ENCODE measurements around the gene STAB1.

STAB1 gene, protein sequence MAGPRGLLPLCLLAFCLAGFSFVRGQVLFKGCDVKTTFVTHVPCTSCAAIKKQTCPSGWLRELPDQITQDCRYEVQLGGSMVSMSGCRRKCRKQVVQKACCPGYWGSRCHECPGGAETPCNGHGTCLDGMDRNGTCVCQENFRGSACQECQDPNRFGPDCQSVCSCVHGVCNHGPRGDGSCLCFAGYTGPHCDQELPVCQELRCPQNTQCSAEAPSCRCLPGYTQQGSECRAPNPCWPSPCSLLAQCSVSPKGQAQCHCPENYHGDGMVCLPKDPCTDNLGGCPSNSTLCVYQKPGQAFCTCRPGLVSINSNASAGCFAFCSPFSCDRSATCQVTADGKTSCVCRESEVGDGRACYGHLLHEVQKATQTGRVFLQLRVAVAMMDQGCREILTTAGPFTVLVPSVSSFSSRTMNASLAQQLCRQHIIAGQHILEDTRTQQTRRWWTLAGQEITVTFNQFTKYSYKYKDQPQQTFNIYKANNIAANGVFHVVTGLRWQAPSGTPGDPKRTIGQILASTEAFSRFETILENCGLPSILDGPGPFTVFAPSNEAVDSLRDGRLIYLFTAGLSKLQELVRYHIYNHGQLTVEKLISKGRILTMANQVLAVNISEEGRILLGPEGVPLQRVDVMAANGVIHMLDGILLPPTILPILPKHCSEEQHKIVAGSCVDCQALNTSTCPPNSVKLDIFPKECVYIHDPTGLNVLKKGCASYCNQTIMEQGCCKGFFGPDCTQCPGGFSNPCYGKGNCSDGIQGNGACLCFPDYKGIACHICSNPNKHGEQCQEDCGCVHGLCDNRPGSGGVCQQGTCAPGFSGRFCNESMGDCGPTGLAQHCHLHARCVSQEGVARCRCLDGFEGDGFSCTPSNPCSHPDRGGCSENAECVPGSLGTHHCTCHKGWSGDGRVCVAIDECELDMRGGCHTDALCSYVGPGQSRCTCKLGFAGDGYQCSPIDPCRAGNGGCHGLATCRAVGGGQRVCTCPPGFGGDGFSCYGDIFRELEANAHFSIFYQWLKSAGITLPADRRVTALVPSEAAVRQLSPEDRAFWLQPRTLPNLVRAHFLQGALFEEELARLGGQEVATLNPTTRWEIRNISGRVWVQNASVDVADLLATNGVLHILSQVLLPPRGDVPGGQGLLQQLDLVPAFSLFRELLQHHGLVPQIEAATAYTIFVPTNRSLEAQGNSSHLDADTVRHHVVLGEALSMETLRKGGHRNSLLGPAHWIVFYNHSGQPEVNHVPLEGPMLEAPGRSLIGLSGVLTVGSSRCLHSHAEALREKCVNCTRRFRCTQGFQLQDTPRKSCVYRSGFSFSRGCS (N-terminal part only)

DNA sequence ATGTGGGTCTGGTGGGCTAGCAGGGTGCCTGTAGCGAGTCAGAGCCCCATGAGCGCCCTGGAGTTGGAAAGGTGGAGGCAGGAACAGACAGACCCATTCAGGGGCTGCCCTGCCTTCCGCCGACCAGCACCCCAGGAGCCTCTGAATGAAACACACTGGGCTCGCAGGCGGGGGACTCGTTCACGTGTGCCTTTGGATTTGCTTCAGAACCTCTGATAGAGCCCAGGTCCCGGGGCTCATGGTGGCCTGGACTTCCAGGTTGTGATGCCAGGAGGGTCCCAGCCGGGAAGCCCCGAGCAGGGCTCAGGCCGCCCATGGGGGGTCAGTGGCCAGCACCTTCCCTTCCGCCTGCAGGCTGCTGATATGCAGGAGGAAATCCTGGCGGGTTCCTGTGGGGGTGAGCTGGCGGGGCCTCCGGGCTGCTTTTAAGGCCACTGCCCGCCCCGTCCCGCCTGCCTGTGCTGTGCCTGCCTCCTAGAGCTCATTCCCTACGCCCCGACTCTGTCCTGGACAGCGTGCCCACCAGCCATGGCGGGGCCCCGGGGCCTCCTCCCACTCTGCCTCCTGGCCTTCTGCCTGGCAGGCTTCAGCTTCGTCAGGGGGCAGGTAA, at the start of gene STAB1:
TSS of gene STAB1 (plus strand) at position 453 of the 610 bp plus-strand sequence. CDS start at position 529, 76 bp downstream.
- H3K4me3 ChIP-seq (replicated peaks; ENCODE audit: low read depth, low read length): no peak within 1 kb of the TSS
- DNase-seq (ENCODE audit: extremely low read depth, low read depth): no peak
- TF ChIP-seq, protein P1, sequence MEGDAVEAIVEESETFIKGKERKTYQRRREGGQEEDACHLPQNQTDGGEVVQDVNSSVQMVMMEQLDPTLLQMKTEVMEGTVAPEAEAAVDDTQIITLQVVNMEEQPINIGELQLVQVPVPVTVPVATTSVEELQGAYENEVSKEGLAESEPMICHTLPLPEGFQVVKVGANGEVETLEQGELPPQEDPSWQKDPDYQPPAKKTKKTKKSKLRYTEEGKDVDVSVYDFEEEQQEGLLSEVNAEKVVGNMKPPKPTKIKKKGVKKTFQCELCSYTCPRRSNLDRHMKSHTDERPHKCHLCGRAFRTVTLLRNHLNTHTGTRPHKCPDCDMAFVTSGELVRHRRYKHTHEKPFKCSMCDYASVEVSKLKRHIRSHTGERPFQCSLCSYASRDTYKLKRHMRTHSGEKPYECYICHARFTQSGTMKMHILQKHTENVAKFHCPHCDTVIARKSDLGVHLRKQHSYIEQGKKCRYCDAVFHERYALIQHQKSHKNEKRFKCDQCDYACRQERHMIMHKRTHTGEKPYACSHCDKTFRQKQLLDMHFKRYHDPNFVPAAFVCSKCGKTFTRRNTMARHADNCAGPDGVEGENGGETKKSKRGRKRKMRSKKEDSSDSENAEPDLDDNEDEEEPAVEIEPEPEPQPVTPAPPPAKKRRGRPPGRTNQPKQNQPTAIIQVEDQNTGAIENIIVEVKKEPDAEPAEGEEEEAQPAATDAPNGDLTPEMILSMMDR (IDR thresholded peaks at IDR 0.05; ENCODE audit: low read depth, low read length, missing control alignments): no peak

DNA sequence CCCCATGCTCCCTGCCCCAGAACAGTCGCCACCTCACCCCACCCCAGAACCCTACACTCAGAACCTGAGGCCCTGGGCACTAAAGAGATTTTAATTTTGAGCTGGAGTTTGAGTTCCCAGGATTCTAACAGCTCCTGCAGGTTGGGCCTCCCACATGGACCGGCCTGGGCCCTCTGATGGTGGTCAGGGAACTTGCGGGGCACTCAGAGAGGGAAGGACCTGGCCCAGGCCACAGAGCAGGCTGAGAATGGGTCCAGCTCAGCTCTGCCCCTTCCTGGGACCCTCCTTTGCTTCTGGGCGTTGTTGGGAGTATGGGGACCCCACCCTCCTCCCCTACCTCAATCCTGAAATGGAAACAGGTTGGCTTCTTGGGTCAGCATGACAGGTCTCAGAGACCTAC, 49.1 kb upstream of the STAB1 start:
- no peak for DNase-seq (ENCODE audit: extremely low read depth, low read depth)
- no peak overlapping the region for H3K4me3 ChIP-seq (replicated peaks; ENCODE audit: low read depth, low read length)
- TF ChIP-seq, protein P1 (IDR thresholded peaks at IDR 0.05; ENCODE audit: low read depth, low read length, missing control alignments): no peak

DNA sequence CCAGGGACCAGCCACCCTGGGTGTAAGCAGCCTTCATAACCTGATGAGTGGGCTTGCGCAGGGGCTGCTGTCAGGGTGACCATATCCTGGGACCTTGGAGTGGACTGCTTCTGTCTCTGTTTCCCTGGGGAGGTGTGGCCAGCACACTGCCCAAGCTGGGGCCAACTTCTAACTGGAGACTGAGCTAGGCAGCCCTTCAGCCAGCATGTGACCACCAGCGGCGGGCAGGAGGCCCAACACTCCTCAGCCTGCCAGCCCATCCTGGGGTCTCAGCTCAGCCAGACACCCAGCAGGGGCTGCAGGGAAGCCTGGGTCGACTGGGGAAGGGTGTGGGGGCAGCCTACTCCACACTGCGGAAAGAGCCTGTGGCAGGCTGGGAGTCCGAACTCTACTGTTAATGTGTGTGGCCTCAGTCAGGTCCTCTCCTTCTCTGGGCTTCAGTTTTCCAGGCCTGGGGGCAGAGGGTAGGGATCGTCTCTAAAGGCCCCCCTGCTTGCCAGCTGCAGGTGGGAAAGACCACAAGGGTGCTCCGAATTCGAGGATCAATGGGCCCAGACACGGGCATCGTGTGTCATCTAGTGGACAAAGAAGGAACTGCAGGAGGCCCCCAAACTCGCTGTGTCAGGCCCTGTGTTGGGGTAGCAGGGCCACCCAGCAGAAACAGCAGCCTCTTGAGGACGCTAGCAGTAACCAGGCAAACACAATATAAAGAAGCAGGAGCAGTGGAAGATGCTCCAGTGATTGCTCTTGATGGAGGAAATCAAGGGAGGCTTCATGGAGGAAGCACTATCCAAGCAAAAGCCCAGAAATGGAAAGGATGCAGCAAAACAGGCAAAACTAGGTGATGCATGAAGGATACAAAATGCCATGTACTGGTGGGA, 48.3 kb upstream of the STAB1 start:
- DNase-seq (ENCODE audit: extremely low read depth, low read depth): no peak
- H3K4me3 ChIP-seq (replicated peaks; ENCODE audit: low read depth, low read length): no peak overlapping the region
- TF ChIP-seq, protein P1 (IDR thresholded peaks at IDR 0.05; ENCODE audit: low read depth, low read length, missing control alignments): peak; percentile 100

DNA sequence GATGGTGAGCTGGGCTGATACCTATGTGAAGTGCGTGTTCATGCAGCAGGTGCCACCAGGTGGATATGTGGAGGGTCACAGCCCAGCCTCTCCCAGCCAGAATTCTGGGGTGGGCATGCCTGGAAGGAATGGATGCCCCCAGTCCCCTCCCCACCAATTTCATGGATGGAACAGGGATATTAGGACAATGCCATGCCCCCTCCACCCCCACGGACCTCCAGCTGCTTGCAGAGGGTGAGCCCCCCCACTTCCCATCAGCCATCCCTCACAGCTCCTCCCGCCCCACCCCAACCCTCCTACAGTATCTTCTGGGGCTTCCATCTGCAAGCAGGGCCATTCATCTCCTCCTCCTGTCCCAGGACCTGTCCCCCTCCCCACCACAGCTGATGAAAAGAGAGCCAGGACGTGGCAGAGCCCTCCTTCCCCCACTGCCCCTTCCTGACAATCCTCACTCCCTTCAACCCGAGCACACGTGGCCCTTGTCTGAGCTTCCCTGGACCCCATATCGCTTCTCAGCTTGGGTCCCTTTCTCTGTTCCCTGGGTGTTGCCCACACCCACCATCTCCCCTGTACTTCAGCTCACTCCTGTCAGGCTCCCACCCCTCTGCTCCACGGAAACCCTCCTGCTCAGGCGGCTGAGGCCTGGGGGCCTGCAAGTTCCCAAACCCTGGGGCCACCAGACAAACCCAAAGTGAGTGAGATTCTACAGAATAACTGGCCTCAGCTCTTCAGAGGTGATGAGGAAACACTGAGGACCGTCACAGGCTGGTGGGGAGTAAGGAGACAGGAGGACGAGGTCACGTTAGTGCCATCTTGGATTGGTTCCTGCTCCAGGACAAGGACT, 47.4 kb upstream of the STAB1 start:
- TF ChIP-seq, protein P1 (IDR thresholded peaks at IDR 0.05; ENCODE audit: low read depth, low read length, missing control alignments): no peak

DNA sequence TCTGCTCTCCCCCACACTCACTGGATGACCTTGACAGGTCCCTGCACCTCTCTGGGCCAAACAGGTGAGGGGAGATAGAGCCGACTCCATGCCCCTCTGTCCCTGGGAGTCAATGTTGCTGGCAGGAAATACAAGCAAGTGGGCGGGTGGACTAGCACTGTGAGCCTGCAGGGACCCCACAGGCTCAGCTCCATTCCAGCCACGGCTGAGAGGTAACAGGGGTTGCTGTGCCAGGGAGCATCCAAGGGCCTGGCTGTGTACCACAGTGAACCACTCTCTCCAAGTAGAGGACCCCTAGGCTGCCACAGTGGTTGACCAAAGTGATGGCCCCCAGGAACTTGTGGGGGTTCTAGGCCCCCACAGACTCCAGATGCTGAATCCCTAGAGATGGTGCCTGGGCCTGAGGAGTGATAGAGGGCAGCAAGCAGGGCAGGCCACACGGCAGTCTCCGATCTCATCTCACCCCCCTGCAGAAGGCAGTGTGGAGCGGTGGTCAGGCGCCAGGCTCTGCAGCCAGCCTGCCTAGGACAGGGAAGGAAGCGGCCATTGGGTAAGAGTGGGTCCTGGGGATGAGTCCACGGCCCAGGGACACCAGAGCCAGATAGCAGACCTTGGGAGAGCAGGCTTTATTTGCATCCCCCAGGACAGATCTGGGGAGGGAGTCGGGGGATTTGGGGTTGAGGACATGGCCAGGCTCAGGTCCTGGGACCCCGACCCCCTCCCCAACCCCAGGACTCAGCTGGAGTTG, 44.5 kb upstream of the STAB1 start:
- no peak overlapping the region for H3K4me3 ChIP-seq (replicated peaks; ENCODE audit: low read depth, low read length)
- DNase-seq (ENCODE audit: extremely low read depth, low read depth): no peak
- TF ChIP-seq, protein P1 (IDR thresholded peaks at IDR 0.05; ENCODE audit: low read depth, low read length, missing control alignments): no peak

More for the DNA sequence above, 47.4 kb upstream of the STAB1 start:
- DNase-seq (ENCODE audit: extremely low read depth, low read depth): no peak
- H3K4me3 ChIP-seq (replicated peaks; ENCODE audit: low read depth, low read length): no peak overlapping the region
